GM12878 (cell line): ENCODE data around the gene COG2. TPM values are rescaled to one million over a fixed set of nuclear protein-coding genes. Genes with fewer than 3 reads are reported as not detected.

Source experiments
- ATAC-seq: fragments of 200-7000 bp; cut with Tn5 transposase; 3 replicates; pipeline ENCODE4 v1.9.1; 2020; ENCODE audit warnings: mild to moderate bottlenecking, moderate library complexity
- BruUV-seq: library from RNA; stranded (reverse); fragments of 400-500 nt; replicated peaks from 2 replicates; lab custom pipeline; 2021; lab: Mats Ljungman, UMichigan
- CTCF ChIA-PET: fragments of 300-600 bp; sonication (Branson Sonifier 250); formaldehyde crosslinking; extraction: SDS; loops from one replicate; lab custom pipeline; 2021; ENCODE audit warnings: inconsistent platforms; lab: Yijun Ruan, JAX
- POLR2A ChIA-PET: fragments of 350-600 bp; formaldehyde crosslinking; extraction: SDS; loops from one replicate; lab custom pipeline; 2021; ENCODE audit warnings: inconsistent platforms; lab: Charles Lee
- RAD21 ChIA-PET: fragments of 300-600 bp; sonication (Branson Sonifier 250); formaldehyde crosslinking; loops from one replicate; lab custom pipeline; 2023; ENCODE audit warnings: antibody characterized with exemption; ENCODE audit not compliant: unreplicated experiment; lab: Charles Lee
- SMC1A ChIA-PET: fragments of 300-600 bp; sonication (Branson Sonifier 250); formaldehyde crosslinking; loops from one replicate; lab custom pipeline; 2023; ENCODE audit not compliant: unreplicated experiment, uncharacterized antibody; lab: Charles Lee
- DNase-seq: peaks from one replicate; pipeline ENCODE4 v3.0.0-alpha.2; 2011; ENCODE audit warnings: low read depth, low spot score
- FAIRE-seq: peaks from 3 replicates; lab custom pipeline; 2011; peaks lifted over from hg19 to GRCh38; lab: Jason Lieb, UNC
- H2AFZ ChIP-seq: 2 replicates; pipeline ENCODE4 v1.6.0; 2011; ENCODE audit warnings: low read depth, low read length, control low read depth; ENCODE audit not compliant: control insufficient read depth
- H3K27ac ChIP-seq: 2 replicates; pipeline ENCODE4 v1.5.1; 2011; ENCODE audit warnings: control low read depth; ENCODE audit not compliant: control insufficient read depth, insufficient read depth
- H3K27me3 ChIP-seq, 2 experiments: replicated peaks in 1 of 2; 2 replicates each; pipeline versions ENCODE4 v1.6.0 to v1.6.1; 2011; ENCODE audit warnings: low read length in 1 of 2; ENCODE audit not compliant: control insufficient read depth in 2 of 2, insufficient read depth in 2 of 2
- H3K36me3 ChIP-seq, 2 experiments: 2 replicates each; pipeline ENCODE4 v1.5.1; 2011; ENCODE audit warnings: low read length in 1 of 2; ENCODE audit not compliant: control insufficient read depth in 2 of 2, insufficient read depth in 2 of 2
- H3K4me1 ChIP-seq: 2 replicates; pipeline ENCODE4 v1.6.1; 2011; ENCODE audit warnings: mild to moderate bottlenecking, low read length, moderate library complexity, mixed read lengths; ENCODE audit not compliant: control insufficient read depth, insufficient read depth
- H3K4me2 ChIP-seq: 2 replicates; pipeline ENCODE4 v1.6.0; 2011; ENCODE audit warnings: control low read depth; ENCODE audit not compliant: control insufficient read depth, insufficient read depth
- H3K4me3 ChIP-seq: fragments of 200-600 bp; sonication (generic); 2 replicates; pipeline ENCODE4 v1.5.1; 2016
- H3K79me2 ChIP-seq: 2 replicates; pipeline ENCODE4 v1.6.0; 2011; ENCODE audit warnings: low read length; ENCODE audit not compliant: control insufficient read depth, insufficient read depth
- H3K9ac ChIP-seq: 2 replicates; pipeline ENCODE4 v1.8.0; 2011; ENCODE audit warnings: low read length, control low read depth, mixed read lengths; ENCODE audit not compliant: control insufficient read depth, insufficient read depth
- H3K9me3 ChIP-seq: replicated peaks from 3 replicates; pipeline ENCODE4 v1.5.1; 2011; ENCODE audit warnings: mild to moderate bottlenecking, low read length; ENCODE audit not compliant: control insufficient read depth, insufficient read depth
- H4K20me1 ChIP-seq: 2 replicates; pipeline ENCODE4 v1.6.0; 2011; ENCODE audit not compliant: control insufficient read depth, insufficient read depth
- BACH1 ChIP-seq: fragments of 450-650 bp; IDR thresholded peaks from 2 replicates; pipeline ENCODE4 v1.6.1; 2017; ENCODE audit warnings: mild to moderate bottlenecking, borderline replicate concordance
- CHD4 ChIP-seq: fragments of 200-600 bp; sonication (generic); IDR thresholded peaks from 2 replicates; pipeline ENCODE4 v1.6.1; 2016; ENCODE audit warnings: mild to moderate bottlenecking
- CREM ChIP-seq: IDR thresholded peaks from 2 replicates; pipeline ENCODE4 v1.6.1; 2014; ENCODE audit warnings: antibody characterized with exemption, low read depth
- ETV6 ChIP-seq, 2 experiments: fragments of 450-650 bp in 1 of 2; IDR thresholded peaks in 1 of 2; conservative IDR thresholded peaks in 1 of 2; 2 replicates each; pipeline ENCODE4 v1.6.1; 2014; ENCODE audit warnings: antibody characterized with exemption in 1 of 2, borderline replicate concordance in 1 of 2, low read depth in 1 of 2, mild to moderate bottlenecking in 1 of 2, moderate library complexity in 1 of 2
- HCFC1 ChIP-seq: fragments of 150-350 bp; IDR thresholded peaks from 2 replicates; pipeline ENCODE4 v1.6.1; 2014; ENCODE audit warnings: low read length
- HDAC6 ChIP-seq: fragments of 200-600 bp; sonication (generic); IDR thresholded peaks from one replicate; pipeline ENCODE4 v1.8.0; 2017; ENCODE audit warnings: antibody characterized with exemption; ENCODE audit not compliant: unreplicated experiment
- JUNB ChIP-seq: IDR thresholded peaks from 2 replicates; pipeline ENCODE4 v1.6.1; 2016; ENCODE audit warnings: antibody characterized with exemption, mild to moderate bottlenecking
- RELA ChIP-seq: fragments of 450-650 bp; IDR thresholded peaks from 2 replicates; pipeline ENCODE4 v1.8.0; 2014; ENCODE audit warnings: borderline replicate concordance; ENCODE audit not compliant: partially characterized antibody
- RUNX3 ChIP-seq: IDR thresholded peaks from 2 replicates; pipeline ENCODE4 v1.6.1; 2012; ENCODE audit warnings: low read length, inconsistent platforms
- TAF1 ChIP-seq: IDR thresholded peaks from 2 replicates; pipeline ENCODE4 v1.6.1; 2011; ENCODE audit warnings: mild to moderate bottlenecking, low read depth, low read length, borderline replicate concordance
- TARDBP ChIP-seq: IDR thresholded peaks from 2 replicates; pipeline ENCODE4 v1.6.1; 2016; ENCODE audit warnings: borderline replicate concordance
- ZNF217 ChIP-seq: fragments of 450-650 bp; IDR thresholded peaks from 2 replicates; pipeline ENCODE4 v1.6.1; 2017; ENCODE audit warnings: antibody characterized with exemption, mild to moderate bottlenecking
- WGBS: methylation state at CpG from one replicate; pipeline ENCODE4 v1.1.6; 2016; ENCODE audit warnings: low lambda C conversion rate; ENCODE audit not compliant: insufficient replicate concordance, insufficient coverage; ENCODE audit errors: missing lambda C conversion rate; 5-methylcytosine and 5-hydroxymethylcytosine counted together
- in situ Hi-C: fragments of 300-500 bp; cut with MboI; formaldehyde crosslinking; loops from 9 replicates; pipeline ENCODE4 v1.14.3; 2018; ENCODE audit warnings: mixed read lengths
- intact Hi-C: fragments of 100-400 bp; cut with micrococcal nuclease; formaldehyde crosslinking; loops from one replicate; pipeline ENCODE4 v1.14.2; 2022; ENCODE audit not compliant: unreplicated experiment
- polyA plus RNA-seq, 11 experiments: library from polyadenylated mRNA; depleted of rRNA in 4 of 11; unstranded in 6 of 11; stranded (reverse) in 5 of 11; fragments of >200 nt; fragmentation: Nextera tagmentation in 4 of 11; fragmentation: Illumina TruSeq in 1 of 11; extraction: Ambion mirVana in 4 of 11; extraction: Trizol in 1 of 11; gene quantifications; 1 replicate in 1 of 11; 2 replicates in 10 of 11; pipeline versions ENCODE4 v1.2.1 to v1.2.3, GENCODE V29; 2011 to 2016; ENCODE audit warnings: inconsistent platforms in 2 of 11, missing spikeins in 2 of 11, low read depth in 1 of 11
- total RNA-seq, 4 experiments: library from RNA; depleted of rRNA in 3 of 4; stranded (reverse); fragments of >200 nt in 3 of 4; fragmentation: Illumina TruSeq in 1 of 4; extraction: Trizol in 1 of 4; gene quantifications; 2 replicates each; pipeline versions ENCODE4 v1.2.1 to v1.2.3, GENCODE V29; 2013 to 2021
- TF ChIP-seq, protein P1 (sequence below): fragments of 150-350 bp; IDR thresholded peaks from 2 replicates; pipeline ENCODE4 v1.6.1; 2014; ENCODE audit warnings: mild to moderate bottlenecking, low read depth, low read length
- TF ChIP-seq, protein P2 (sequence below): IDR thresholded peaks from 2 replicates; pipeline ENCODE4 v1.6.1; 2011; ENCODE audit warnings: low read depth, low read length, improper control_type of control experiment, borderline replicate concordance
- TF ChIP-seq, protein P3 (sequence below): fragments of 450-650 bp; IDR thresholded peaks from 2 replicates; pipeline ENCODE4 v1.6.1; 2016; ENCODE audit warnings: mild to moderate bottlenecking, moderate library complexity, borderline replicate concordance

COG2 gene
- total and polyA plus RNA-seq, 10 of the 15 experiments (the other 5 are each of a cell fraction or from before 2014, with no cell fraction given), result 15.0 to 31.5 (median 28.3) TPM

DNA sequence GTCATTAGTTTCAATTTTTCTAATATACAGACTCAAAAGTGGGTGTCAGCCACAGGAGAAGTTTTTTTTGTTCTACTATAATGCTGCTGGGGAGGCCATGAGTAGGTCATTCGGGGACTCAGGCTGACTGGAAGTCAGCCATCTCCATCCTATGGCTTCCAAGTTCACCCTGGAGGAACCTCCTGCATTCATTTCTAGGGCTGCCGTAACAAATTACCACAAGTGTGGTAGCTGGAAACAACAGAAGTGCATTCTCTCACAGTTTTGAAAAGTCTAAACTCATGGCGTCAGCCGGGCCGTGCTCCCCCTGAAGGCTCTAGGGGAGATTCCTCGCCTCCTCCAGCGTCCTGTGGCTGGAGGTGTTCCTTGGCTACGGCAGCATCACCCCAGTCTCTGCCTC lies 53.9 kb downstream of the COG2 start (continued):
- TF ChIP-seq ETV6 (conservative IDR thresholded peaks at IDR 0.05 in 1 of 2, IDR thresholded peaks at IDR 0.05 in 1 of 2; ENCODE audit: borderline replicate concordance in 1 of 2, low read depth in 1 of 2), result no peak
- TF ChIP-seq, protein P1, sequence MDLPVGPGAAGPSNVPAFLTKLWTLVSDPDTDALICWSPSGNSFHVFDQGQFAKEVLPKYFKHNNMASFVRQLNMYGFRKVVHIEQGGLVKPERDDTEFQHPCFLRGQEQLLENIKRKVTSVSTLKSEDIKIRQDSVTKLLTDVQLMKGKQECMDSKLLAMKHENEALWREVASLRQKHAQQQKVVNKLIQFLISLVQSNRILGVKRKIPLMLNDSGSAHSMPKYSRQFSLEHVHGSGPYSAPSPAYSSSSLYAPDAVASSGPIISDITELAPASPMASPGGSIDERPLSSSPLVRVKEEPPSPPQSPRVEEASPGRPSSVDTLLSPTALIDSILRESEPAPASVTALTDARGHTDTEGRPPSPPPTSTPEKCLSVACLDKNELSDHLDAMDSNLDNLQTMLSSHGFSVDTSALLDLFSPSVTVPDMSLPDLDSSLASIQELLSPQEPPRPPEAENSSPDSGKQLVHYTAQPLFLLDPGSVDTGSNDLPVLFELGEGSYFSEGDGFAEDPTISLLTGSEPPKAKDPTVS, result no peak
- no peak for TF ChIP-seq TARDBP
- TF ChIP-seq, all 136 proteins: peak for 0

DNA sequence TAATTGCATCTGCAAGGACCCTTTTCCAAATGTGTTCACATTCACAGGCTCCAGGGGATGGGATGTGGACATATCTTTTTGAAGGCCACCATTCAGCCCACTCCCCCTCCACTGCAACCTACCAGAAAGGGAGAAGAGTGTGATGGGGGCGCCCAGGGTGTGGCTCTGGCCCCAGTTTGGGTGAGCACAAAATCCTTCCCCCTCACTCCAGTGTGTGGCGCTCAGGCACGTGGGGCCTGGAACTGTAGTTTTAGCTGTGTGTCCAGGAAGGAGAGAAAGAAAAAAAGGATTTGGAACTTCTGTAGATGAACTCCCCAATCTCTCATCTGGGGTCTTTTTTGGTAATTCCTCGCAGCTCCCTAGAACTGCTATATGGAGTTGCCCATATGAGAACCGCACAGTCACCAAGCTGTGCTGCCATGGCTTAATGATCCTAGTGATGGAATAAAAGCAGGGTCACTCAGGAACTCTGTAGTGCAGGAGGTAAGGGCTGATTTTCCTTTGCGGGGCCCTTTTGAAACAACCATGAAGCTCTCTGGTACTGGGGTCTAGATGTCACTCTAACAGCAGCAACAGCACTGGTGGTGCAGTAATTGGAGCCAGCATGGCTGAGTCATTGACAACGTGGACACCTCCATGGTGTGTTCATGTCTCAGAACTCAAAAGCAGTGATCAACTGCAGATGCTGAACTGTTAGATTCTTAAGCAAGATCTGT lies 54.6 kb downstream of the COG2 start:
- no peak for ATAC-seq
- no peak overlapping the region for H2AFZ ChIP-seq
- BruUV-seq, result no TSS peak
- FAIRE-seq, result no peak
- SMC1A ChIA-PET, result no interaction called here
- POLR2A ChIA-PET, result no interaction called here
- peaks cover 3 to 6% of the 10 kb centered on the region in 2 experiments; a peak in 3 of 4 replicates for H3K36me3 ChIP-seq
- H3K27me3 ChIP-seq, result no peaks in the 10 kb centered on the region; a peak in 1 of 4 replicates
- no peak overlapping the region for H3K4me3 ChIP-seq
- H3K9me3 ChIP-seq, result no peaks in the 10 kb centered on the region
- DNase-seq, result no peak
- in situ Hi-C loops, result no loop called here
- no peak overlapping the region for H3K4me2 ChIP-seq
- H3K79me2 ChIP-seq, result no peaks in the 10 kb centered on the region
- TF ChIP-seq, protein P2, sequence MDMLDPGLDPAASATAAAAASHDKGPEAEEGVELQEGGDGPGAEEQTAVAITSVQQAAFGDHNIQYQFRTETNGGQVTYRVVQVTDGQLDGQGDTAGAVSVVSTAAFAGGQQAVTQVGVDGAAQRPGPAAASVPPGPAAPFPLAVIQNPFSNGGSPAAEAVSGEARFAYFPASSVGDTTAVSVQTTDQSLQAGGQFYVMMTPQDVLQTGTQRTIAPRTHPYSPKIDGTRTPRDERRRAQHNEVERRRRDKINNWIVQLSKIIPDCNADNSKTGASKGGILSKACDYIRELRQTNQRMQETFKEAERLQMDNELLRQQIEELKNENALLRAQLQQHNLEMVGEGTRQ, result no peak
- no peak for TF ChIP-seq RUNX3
- TF ChIP-seq CREM, result no peak
- TF ChIP-seq ZNF217, result no peak
- no peak for TF ChIP-seq HDAC6
- TF ChIP-seq BACH1, result no peak
- TF ChIP-seq JUNB, result no peak
- TF ChIP-seq, protein P3, sequence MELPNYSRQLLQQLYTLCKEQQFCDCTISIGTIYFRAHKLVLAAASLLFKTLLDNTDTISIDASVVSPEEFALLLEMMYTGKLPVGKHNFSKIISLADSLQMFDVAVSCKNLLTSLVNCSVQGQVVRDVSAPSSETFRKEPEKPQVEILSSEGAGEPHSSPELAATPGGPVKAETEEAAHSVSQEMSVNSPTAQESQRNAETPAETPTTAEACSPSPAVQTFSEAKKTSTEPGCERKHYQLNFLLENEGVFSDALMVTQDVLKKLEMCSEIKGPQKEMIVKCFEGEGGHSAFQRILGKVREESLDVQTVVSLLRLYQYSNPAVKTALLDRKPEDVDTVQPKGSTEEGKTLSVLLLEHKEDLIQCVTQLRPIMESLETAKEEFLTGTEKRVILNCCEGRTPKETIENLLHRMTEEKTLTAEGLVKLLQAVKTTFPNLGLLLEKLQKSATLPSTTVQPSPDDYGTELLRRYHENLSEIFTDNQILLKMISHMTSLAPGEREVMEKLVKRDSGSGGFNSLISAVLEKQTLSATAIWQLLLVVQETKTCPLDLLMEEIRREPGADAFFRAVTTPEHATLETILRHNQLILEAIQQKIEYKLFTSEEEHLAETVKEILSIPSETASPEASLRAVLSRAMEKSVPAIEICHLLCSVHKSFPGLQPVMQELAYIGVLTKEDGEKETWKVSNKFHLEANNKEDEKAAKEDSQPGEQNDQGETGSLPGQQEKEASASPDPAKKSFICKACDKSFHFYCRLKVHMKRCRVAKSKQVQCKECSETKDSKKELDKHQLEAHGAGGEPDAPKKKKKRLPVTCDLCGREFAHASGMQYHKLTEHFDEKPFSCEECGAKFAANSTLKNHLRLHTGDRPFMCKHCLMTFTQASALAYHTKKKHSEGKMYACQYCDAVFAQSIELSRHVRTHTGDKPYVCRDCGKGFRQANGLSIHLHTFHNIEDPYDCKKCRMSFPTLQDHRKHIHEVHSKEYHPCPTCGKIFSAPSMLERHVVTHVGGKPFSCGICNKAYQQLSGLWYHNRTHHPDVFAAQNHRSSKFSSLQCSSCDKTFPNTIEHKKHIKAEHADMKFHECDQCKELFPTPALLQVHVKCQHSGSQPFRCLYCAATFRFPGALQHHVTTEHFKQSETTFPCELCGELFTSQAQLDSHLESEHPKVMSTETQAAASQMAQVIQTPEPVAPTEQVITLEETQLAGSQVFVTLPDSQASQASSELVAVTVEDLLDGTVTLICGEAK, result no peak
- no peak for TF ChIP-seq CHD4
- no peak for TF ChIP-seq RELA
- TF ChIP-seq TAF1, result no peak
- no peak for TF ChIP-seq HCFC1
- no peaks in the 10 kb centered on the region for H4K20me1 ChIP-seq
- H3K27ac ChIP-seq, result no peak overlapping the region
- RAD21 ChIA-PET, result no interaction called here
- intact Hi-C loops, result no loop called here
- H3K4me1 ChIP-seq, result no peaks in the 10 kb centered on the region
- no peak overlapping the region for H3K9ac ChIP-seq
- CTCF ChIA-PET, result no interaction called here
- 68% methylated on average over 7 of the region's 7 CpGs for WGBS
